ENCODE results near the gene RAI2.

Gene RAI2

DNA sequence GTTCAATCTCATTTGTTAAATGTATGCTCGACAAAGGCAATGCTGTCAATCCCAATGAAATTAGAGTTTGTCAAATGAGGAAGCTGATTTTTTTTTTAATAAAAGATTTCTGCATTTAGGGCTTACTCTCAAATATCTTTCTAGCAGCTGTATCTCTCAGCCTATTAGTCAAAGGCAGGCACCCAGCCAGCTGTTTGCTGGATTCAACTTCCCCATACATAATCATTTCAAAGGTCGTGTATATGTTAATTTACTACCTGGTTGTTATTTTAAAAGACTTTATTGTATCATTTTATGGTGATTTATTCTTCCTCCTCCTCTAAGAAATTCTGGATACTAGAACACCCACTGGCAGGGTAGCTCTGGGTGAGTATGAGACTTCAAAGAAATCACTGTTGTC is 27.1 kb downstream of the RAI2 start:
- TF ChIP-seq, protein P1, sequence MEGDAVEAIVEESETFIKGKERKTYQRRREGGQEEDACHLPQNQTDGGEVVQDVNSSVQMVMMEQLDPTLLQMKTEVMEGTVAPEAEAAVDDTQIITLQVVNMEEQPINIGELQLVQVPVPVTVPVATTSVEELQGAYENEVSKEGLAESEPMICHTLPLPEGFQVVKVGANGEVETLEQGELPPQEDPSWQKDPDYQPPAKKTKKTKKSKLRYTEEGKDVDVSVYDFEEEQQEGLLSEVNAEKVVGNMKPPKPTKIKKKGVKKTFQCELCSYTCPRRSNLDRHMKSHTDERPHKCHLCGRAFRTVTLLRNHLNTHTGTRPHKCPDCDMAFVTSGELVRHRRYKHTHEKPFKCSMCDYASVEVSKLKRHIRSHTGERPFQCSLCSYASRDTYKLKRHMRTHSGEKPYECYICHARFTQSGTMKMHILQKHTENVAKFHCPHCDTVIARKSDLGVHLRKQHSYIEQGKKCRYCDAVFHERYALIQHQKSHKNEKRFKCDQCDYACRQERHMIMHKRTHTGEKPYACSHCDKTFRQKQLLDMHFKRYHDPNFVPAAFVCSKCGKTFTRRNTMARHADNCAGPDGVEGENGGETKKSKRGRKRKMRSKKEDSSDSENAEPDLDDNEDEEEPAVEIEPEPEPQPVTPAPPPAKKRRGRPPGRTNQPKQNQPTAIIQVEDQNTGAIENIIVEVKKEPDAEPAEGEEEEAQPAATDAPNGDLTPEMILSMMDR (IDR thresholded peaks at IDR 0.05; ENCODE audit: extremely low read depth, insufficient read depth, missing control alignments) = no peak
- in situ Hi-C loops (cut with MboI; ENCODE audit: low pct_unique_long_range_greater_than_20kb, low sequenced_read_pairs, unreplicated experiment) = no loop called here
- DNase-seq (ENCODE audit: low spot score) = no peak

DNA sequence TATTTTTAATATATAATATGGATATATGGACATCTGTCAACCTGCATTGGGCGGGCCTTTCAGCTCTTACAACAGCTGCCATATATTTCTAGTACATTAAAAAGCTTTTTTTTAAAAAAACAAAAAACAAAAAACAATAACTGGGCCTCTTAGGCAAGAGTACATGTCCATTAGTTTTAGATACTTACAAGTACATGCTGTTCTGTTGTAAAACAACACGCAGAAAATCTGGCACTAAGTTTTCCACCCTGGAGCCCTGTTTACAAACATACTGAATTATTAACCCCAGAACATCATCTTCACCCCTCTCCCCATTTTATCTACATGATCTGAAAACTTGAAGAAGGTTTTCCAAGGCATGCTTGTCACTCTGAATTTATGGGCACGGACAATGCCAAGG is 29.8 kb downstream of the RAI2 start:
- no peak for DNase-seq (ENCODE audit: low spot score)
- TF ChIP-seq, protein P1 (IDR thresholded peaks at IDR 0.05; ENCODE audit: extremely low read depth, insufficient read depth, missing control alignments) = no peak
- in situ Hi-C loops (cut with MboI; ENCODE audit: low pct_unique_long_range_greater_than_20kb, low sequenced_read_pairs, unreplicated experiment) = no loop called here

DNA sequence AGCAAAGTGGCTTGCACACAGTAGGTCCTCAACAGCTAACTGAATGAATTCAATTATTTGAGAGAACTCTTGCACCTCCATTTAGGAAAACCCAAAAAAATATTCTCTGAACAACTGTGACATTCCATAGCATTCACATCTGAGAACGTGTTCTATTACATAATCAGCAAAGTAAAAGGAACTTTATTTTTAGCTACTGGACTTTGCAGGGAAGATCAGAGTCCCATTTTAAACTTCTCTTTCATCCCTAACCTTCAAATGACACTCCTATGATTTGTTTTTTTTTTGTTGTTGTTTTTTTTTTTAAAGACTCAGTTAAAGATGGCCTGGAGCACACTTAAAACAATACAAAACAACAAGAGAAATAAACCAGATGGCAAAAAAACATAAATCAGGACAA is 30.9 kb downstream of the RAI2 start:
- in situ Hi-C loops (cut with MboI; ENCODE audit: low pct_unique_long_range_greater_than_20kb, low sequenced_read_pairs, unreplicated experiment) = no loop called here
- DNase-seq (ENCODE audit: low spot score) = no peak
- TF ChIP-seq, protein P1 (IDR thresholded peaks at IDR 0.05; ENCODE audit: extremely low read depth, insufficient read depth, missing control alignments) = no peak

DNA sequence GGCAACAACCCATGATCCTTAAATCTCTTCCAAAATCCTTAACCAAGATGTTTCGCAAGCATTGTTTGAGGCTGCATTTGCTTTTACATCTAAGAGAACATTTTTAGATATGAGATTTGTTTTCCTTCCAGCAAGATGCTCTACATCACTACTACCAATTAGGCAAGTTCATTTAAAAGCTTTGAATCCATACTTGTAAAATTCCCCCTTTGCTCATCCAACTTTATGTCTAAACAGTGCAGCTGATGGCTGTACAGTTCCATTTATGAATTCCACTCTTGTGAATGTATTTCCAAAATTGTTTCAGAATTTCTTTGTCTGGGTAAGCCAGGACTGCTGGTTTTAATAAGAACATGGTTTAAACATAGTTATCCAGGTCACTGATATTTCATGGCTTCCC is 31.5 kb downstream of the RAI2 start:
- in situ Hi-C loops (cut with MboI; ENCODE audit: low pct_unique_long_range_greater_than_20kb, low sequenced_read_pairs, unreplicated experiment) = no loop called here
- DNase-seq (ENCODE audit: low spot score) = no peak
- TF ChIP-seq, protein P1 (IDR thresholded peaks at IDR 0.05; ENCODE audit: extremely low read depth, insufficient read depth, missing control alignments) = no peak

DNA sequence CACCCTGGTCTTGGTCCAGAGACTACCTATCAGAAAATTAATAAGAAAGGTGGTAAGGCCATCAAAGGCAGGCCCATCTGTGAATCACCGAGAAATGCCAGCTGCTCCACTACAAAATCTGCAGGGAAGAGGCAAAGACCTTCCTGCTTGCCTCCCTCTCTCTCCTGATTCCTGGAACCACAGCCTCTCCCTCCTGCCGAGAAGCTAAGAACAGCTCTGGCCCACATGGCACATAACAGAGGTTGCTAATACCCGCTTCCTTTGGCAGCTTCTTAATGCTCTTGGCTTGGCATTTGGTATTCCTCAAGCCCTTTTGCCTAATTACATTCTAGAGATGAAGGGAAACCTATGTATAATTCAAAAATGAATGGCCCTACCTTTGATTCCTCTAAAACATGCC is 32.9 kb downstream of the RAI2 start:
- in situ Hi-C loops (cut with MboI; ENCODE audit: low pct_unique_long_range_greater_than_20kb, low sequenced_read_pairs, unreplicated experiment) = no loop called here
- no peak for DNase-seq (ENCODE audit: low spot score)
- TF ChIP-seq, protein P1 (IDR thresholded peaks at IDR 0.05; ENCODE audit: extremely low read depth, insufficient read depth, missing control alignments) = no peak

DNA sequence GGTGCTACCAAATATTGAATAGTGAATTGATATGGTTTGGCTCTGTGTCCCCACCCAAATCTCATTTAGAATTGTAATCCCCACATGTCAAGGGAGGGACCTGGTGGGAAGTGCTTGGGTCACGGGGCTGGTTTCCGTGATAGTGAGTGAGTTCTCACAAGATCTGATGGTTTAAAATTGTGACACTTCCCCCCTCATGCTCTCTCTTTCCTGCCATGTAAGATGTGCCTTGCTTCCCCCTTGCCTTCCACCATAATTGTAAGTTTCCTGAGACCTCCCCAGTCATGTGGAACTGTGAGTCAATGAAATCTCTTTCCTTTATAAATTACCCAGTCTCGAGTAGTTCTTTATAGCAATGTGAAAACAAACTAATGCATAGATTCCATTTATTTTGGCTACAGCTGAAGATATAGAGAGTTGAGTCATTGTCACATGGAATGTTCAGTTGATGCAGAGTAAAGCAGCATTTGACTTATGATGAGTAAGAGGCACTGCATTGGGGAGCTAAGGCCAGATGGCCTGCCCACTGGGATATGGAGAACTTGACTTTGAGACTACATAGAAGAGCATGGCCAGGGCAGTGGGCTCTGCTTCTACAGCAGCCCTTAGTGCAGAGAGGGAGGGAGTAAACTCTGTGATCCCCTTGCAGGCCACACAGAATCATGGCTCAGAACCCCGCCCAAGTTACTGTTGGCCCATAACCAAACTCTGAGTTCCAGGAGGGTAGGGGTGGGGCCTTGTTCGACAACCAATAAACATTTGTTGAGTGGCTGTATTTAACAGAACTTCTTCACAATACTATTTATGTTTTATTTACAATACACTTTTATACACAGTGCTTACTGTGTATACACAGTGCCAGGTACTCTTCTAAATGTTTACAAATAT is 34.2 kb downstream of the RAI2 start:
- in situ Hi-C loops (cut with MboI; ENCODE audit: low pct_unique_long_range_greater_than_20kb, low sequenced_read_pairs, unreplicated experiment) = no loop called here
- DNase-seq (ENCODE audit: low spot score) = no peak
- TF ChIP-seq, protein P1 (IDR thresholded peaks at IDR 0.05; ENCODE audit: extremely low read depth, insufficient read depth, missing control alignments) = no peak

All from GM13977 (cell line).